DMS53 treated with DMSO at 0.1 percent for 48 hours (cell line): ENCODE results near the gene LSAMP.

Source experiments
- DNase-seq: peaks from one replicate; lab custom pipeline; 2025; ENCODE audit not compliant: unreplicated experiment; lab: John Stamatoyannopoulos, UW

The LSAMP gene

GRCh38 chr3:116030131-116030850, 415.0 kb downstream of the LSAMP start:
- DNase-seq, result no peak

GRCh38 chr3:116029266-116029665, 416.0 kb downstream of the LSAMP start:
- DNase-seq, result no peak

- DNase-seq, result no peak
Observed at GRCh38 chr3:116028157-116028556, 417.1 kb downstream of the LSAMP start.

- DNase-seq, result no peak
Observed at GRCh38 chr3:116020989-116021388, 424.3 kb downstream of the LSAMP start.

GRCh38 chr3:116020495-116020894, 424.8 kb downstream of the LSAMP start:
- DNase-seq, result no peak

GRCh38 chr3:116019254-116019763, 426.0 kb downstream of the LSAMP start:
- no peak for DNase-seq

- DNase-seq, result no peak
Observed at GRCh38 chr3:116018646-116019045, 426.6 kb downstream of the LSAMP start.

- DNase-seq, result no peak
Observed at GRCh38 chr3:116015931-116016330, 429.4 kb downstream of the LSAMP start.

- DNase-seq, result no peak
Observed at GRCh38 chr3:116007000-116007399, 438.3 kb downstream of the LSAMP start.

GRCh38 chr3:116005404-116005803, 439.9 kb downstream of the LSAMP start:
- DNase-seq, result no peak

- no peak for DNase-seq
Observed at GRCh38 chr3:116002235-116002634, 443.1 kb downstream of the LSAMP start.

- DNase-seq, result no peak
Observed at GRCh38 chr3:116001151-116001621, 444.1 kb downstream of the LSAMP start.

GRCh38 chr3:116000311-116000710, 445.0 kb downstream of the LSAMP start:
- DNase-seq, result peak; percentile 61

GRCh38 chr3:115999613-116000012, 445.7 kb downstream of the LSAMP start:
- DNase-seq, result no peak

GRCh38 chr3:115999001-115999585, 446.2 kb downstream of the LSAMP start:
- DNase-seq, result no peak

GRCh38 chr3:115996420-115997108, 448.7 kb downstream of the LSAMP start:
- no peak for DNase-seq

GRCh38 chr3:115990669-115991068, 454.6 kb downstream of the LSAMP start:
- no peak for DNase-seq

GRCh38 chr3:115989684-115990421, 455.4 kb downstream of the LSAMP start:
- DNase-seq, result no peak

GRCh38 chr3:115986555-115987207, 458.6 kb downstream of the LSAMP start:
- peak; percentile 12 for DNase-seq

GRCh38 chr3:115982629-115983028, 462.7 kb downstream of the LSAMP start:
- DNase-seq, result no peak

GRCh38 chr3:115982108-115982507, 463.2 kb downstream of the LSAMP start:
- DNase-seq, result no peak
